Stimulated activated CD4-positive, alpha-beta T cell treated with anti-CD3 and anti-CD28 coated beads, Interleukin-4, amount 100 ng/mL, for 24 hours (primary cell): ENCODE measurements around the gene DNAAF1.
"Not testable (repeated sequence)": the region's sequence is repeated elsewhere in the genome, so short reads cannot be mapped to it uniquely, and the experiment has no call there.

Source experiments
- DNase-seq: peaks from one replicate; pipeline ENCODE4 v3.0.0-alpha.2; 2020

DNAAF1 gene

GRCh38 chr16:84186685-84187437, 41.8 kb downstream of the DNAAF1 start, which contains the start of gene TAF1C:
TAF1C (minus strand) TSS chr16:84187057; CDS start chr16:84184988, 2,069 bp downstream.
- DNase-seq, result peak; percentile 92

- no peak for DNase-seq
Observed at GRCh38 chr16:84190731-84191388, 45.8 kb downstream of the DNAAF1 start, which contains the start of gene ADAD2. ADAD2 (plus strand) TSS chr16:84191157; CDS start chr16:84191231, 74 bp downstream.

GRCh38 chr16:84191466-84191865, 46.4 kb downstream of the DNAAF1 start:
- DNase-seq, result no peak

GRCh38 chr16:84193480-84193879, 48.4 kb downstream of the DNAAF1 start:
- DNase-seq, result no peak

- DNase-seq, result no peak
Observed at GRCh38 chr16:84194018-84194417, 48.9 kb downstream of the DNAAF1 start.

GRCh38 chr16:84194470-84195200, 49.5 kb downstream of the DNAAF1 start:
- no peak for DNase-seq

- no peak for DNase-seq
Observed at GRCh38 chr16:84195201-84196093, 50.3 kb downstream of the DNAAF1 start.

- no peak for DNase-seq
Observed at GRCh38 chr16:84196101-84196500, 51.0 kb downstream of the DNAAF1 start.

GRCh38 chr16:84196727-84197394, 51.8 kb downstream of the DNAAF1 start:
- no peak for DNase-seq

GRCh38 chr16:84197466-84198128, 52.5 kb downstream of the DNAAF1 start:
- no peak for DNase-seq

GRCh38 chr16:84198401-84198800, 53.3 kb downstream of the DNAAF1 start:
- no peak for DNase-seq

- no peak for DNase-seq
Observed at GRCh38 chr16:84199097-84199496, 54.0 kb downstream of the DNAAF1 start.

- no peak for DNase-seq
Observed at GRCh38 chr16:84199861-84200260, 54.8 kb downstream of the DNAAF1 start.

GRCh38 chr16:84204551-84204950, 59.4 kb downstream of the DNAAF1 start:
- not testable (repeated sequence) for DNase-seq

- DNase-seq, result not testable (repeated sequence)
Observed at GRCh38 chr16:84205123-84205522, 60.0 kb downstream of the DNAAF1 start.

GRCh38 chr16:84205976-84206691, 61.0 kb downstream of the DNAAF1 start:
- DNase-seq, result no peak

- no peak for DNase-seq
Observed at GRCh38 chr16:84207251-84207650, 62.1 kb downstream of the DNAAF1 start.

GRCh38 chr16:84207879-84208278, 62.8 kb downstream of the DNAAF1 start:
- no peak for DNase-seq

- no peak for DNase-seq
Observed at GRCh38 chr16:84209989-84210388, 64.9 kb downstream of the DNAAF1 start.

GRCh38 chr16:84212154-84212553, 67.0 kb downstream of the DNAAF1 start:
- DNase-seq, result no peak

- no peak for DNase-seq
Observed at GRCh38 chr16:84212631-84213030, 67.5 kb downstream of the DNAAF1 start.
